ENCODE results near the gene STAU1. TPM values are rescaled to one million over a fixed set of nuclear protein-coding genes. Genes with fewer than 3 reads are reported as not detected.
A peak's percentile ranks its signal among the peaks of the same experiment; 100 is the strongest.

Gene STAU1
- polyA plus RNA-seq, 3 donors: 17.3 to 34.2 (median 24.0) TPM

GRCh38 chr20:49216991-49217578, 29.0 kb upstream of the STAU1 start:
- peak overlapping the region in 1 of 3 experiments; percentile 52 for H3K4me3 ChIP-seq (replicated peaks in 1 of 3; ENCODE audit: low read depth in 2 of 3, low read length in 3 of 3)
- peak; percentile 88 for TF ChIP-seq CTCF (IDR thresholded peaks at IDR 0.05)
- H3K27ac Mint-ChIP-seq: peak overlapping the region in 3 of 7 donors; percentile 43 to 76 (median 43)

GRCh38 chr20:49215232-49215631, 27.1 kb upstream of the STAU1 start:
- Histone ChIP-seq H3K4me3 (replicated peaks in 1 of 3; ENCODE audit: low read depth in 2 of 3, low read length in 3 of 3) (no peak overlapping the region), H3K4me2 (replicated peaks; ENCODE audit: extremely low read depth, low read length, poor library complexity, severe bottlenecking) (no peak overlapping the region), H3K27me3 (ENCODE audit: control insufficient read depth in 2 of 2, insufficient read depth in 2 of 2, low read length in 2 of 2) (no peaks in the 10 kb centered on the region), H3K9ac (ENCODE audit: insufficient read depth, low read length, poor library complexity, severe bottlenecking) (no peak overlapping the region), H3K9me3 (replicated peaks in 1 of 2; ENCODE audit: control insufficient read depth in 1 of 2, insufficient read depth in 1 of 2, low read length in 2 of 2) (no peaks in the 10 kb centered on the region), H4K20me1 (ENCODE audit: insufficient read depth, low read length) (no peaks in the 10 kb centered on the region), H2AFZ (ENCODE audit: insufficient read depth, low read depth, low read length, poor library complexity, severe bottlenecking) (no peak overlapping the region), H3K36me3 (replicated peaks in 1 of 2; ENCODE audit: control insufficient read depth in 1 of 2, insufficient read depth in 2 of 2, low read length in 2 of 2) (no peaks in the 10 kb centered on the region), H3K27ac (ENCODE audit: low read depth in 1 of 2, low read length in 2 of 2) (no peak overlapping the region), H3K4me1 (ENCODE audit: control insufficient read depth in 1 of 2, insufficient read depth in 2 of 2, low read length in 2 of 2) (peaks cover 17 to 19% of the 10 kb centered on the region in 2 donors), H3K79me2 (ENCODE audit: insufficient read depth, low read length) (peaks cover 10% of the 10 kb centered on the region)
- Mint-ChIP-seq H3K27me3 (ENCODE audit: low read depth in 3 of 3) (peaks cover 0 to 2% (median 0%) of the 10 kb centered on the region in 3 donors), H3K9me3 (peaks cover 1 to 9% (median 3%) of the 10 kb centered on the region in 7 donors), H3K4me3 (no peak overlapping the region), H3K27ac (no peak overlapping the region), H3K36me3 (peaks cover 0 to 2% of the 10 kb centered on the region in 2 donors), H3K4me1 (peaks cover 17% of the 10 kb centered on the region)
- intact Hi-C loops (cut with micrococcal nuclease): loop anchor here in 1 of 2 donors (10.0 kb wide), 1 partner anchor 80 kb away; no protein-coding TSS in a partner anchor
- 100% methylated on average over 1 of the region's 3 CpGs for WGBS (ENCODE audit: insufficient coverage)
- DNase-seq: no peak
- no peak for TF ChIP-seq CTCF (IDR thresholded peaks at IDR 0.05)

More at GRCh38 chr20:49216991-49217578, 29.0 kb upstream of the STAU1 start:
- DNase-seq: peak; percentile 83 to 91 (median 87)
- Histone ChIP-seq H3K27ac (ENCODE audit: low read depth in 1 of 2, low read length in 2 of 2) (no peak overlapping the region), H3K9me3 (replicated peaks in 1 of 2; ENCODE audit: control insufficient read depth in 1 of 2, insufficient read depth in 1 of 2, low read length in 2 of 2) (no peaks in the 10 kb centered on the region), H3K36me3 (replicated peaks in 1 of 2; ENCODE audit: control insufficient read depth in 1 of 2, insufficient read depth in 2 of 2, low read length in 2 of 2) (peaks cover 10 to 12% of the 10 kb centered on the region in 2 donors), H3K27me3 (ENCODE audit: control insufficient read depth in 2 of 2, insufficient read depth in 2 of 2, low read length in 2 of 2) (no peaks in the 10 kb centered on the region), H3K4me2 (replicated peaks; ENCODE audit: extremely low read depth, low read length, poor library complexity, severe bottlenecking) (peak overlapping the region; percentile 63), H3K9ac (ENCODE audit: insufficient read depth, low read length, poor library complexity, severe bottlenecking) (no peak overlapping the region), H4K20me1 (ENCODE audit: insufficient read depth, low read length) (no peaks in the 10 kb centered on the region), H2AFZ (ENCODE audit: insufficient read depth, low read depth, low read length, poor library complexity, severe bottlenecking) (peak overlapping the region; percentile 80), H3K4me1 (ENCODE audit: control insufficient read depth in 1 of 2, insufficient read depth in 2 of 2, low read length in 2 of 2) (peaks cover 21 to 24% of the 10 kb centered on the region in 2 donors), H3K79me2 (ENCODE audit: insufficient read depth, low read length) (peaks cover 22% of the 10 kb centered on the region)
- Mint-ChIP-seq H3K36me3 (peaks cover 9 to 10% of the 10 kb centered on the region in 2 donors), H3K27me3 (ENCODE audit: low read depth in 3 of 3) (peaks cover 0 to 2% (median 0%) of the 10 kb centered on the region in 3 donors), H3K9me3 (peaks cover 0 to 4% (median 0%) of the 10 kb centered on the region in 7 donors), H3K4me1 (peaks cover 23% of the 10 kb centered on the region), H3K4me3 (peak overlapping the region; percentile 45 to 55)
- intact Hi-C loops (cut with micrococcal nuclease): loop anchor here (1.0 to 10.0 kb wide), 3 partner anchors 28 to 84 kb away; partner anchors contain the start of gene STAU1 (in 2 of the 2)
- WGBS (ENCODE audit: insufficient coverage): no CpG with 5 or more reads among the region's 11 CpGs

Measured in CD14-positive monocyte (primary cell).